Central memory CD8-positive, alpha-beta T cell (primary cell): ENCODE measurements around the gene CIP2A.

Experiments used
- ATAC-seq: fragments of 150-1000 bp; cut with Tn5 transposase; replicated peaks from 2 replicates; pipeline ENCODE4 v1.10.0; 2022; ENCODE audit warnings: mild to moderate bottlenecking, moderate FRiP score, moderate number of reproducible peaks; ENCODE audit not compliant: poor library complexity, severe bottlenecking; ENCODE audit errors: extremely low read depth
- DNase-seq, 2 donors: peaks; one replicate each; pipeline ENCODE4 v3.0.0; 2021; ENCODE audit warnings: low spot score in 2 of 2
- H3K27ac Mint-ChIP-seq: one replicate; pipeline ENCODE4 v1.8.0; 2022; ENCODE audit warnings: low read depth, mild to moderate bottlenecking, moderate library complexity, mixed read lengths
- H3K27me3 Mint-ChIP-seq: one replicate; pipeline ENCODE4 v1.8.0; 2022; ENCODE audit warnings: mixed read lengths
- H3K36me3 Mint-ChIP-seq: one replicate; pipeline ENCODE4 v1.8.0; 2022; ENCODE audit warnings: mild to moderate bottlenecking, moderate library complexity, mixed read lengths; ENCODE audit not compliant: insufficient read depth
- H3K4me1 Mint-ChIP-seq: one replicate; pipeline ENCODE4 v1.8.0; 2022; ENCODE audit warnings: mixed read lengths
- H3K4me3 Mint-ChIP-seq: one replicate; pipeline ENCODE4 v1.8.0; 2022; ENCODE audit warnings: mild to moderate bottlenecking, moderate library complexity, mixed read lengths
- H3K9me3 Mint-ChIP-seq: one replicate; pipeline ENCODE4 v1.8.0; 2022; ENCODE audit warnings: mixed read lengths

Gene CIP2A

DNA sequence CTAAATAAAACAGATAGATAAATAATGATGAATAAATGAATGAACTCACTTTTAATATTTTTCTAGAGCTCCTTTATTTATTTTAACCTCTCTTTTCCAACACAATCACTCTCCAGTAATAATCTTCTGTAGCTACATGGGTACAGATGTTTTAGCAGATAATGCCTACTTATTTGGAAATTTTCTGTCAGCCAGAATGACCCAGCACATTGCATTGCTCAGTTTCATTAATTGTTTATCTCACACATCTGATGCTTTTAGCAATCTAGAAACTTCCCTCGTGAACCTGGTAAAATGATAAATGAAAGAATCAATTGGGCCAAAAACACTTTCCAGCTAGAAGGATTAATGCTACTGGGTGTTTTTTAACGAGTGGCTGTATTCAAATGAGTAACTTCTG lies 64.0 kb downstream of the CIP2A start:
- no peaks in the 10 kb centered on the region for H3K4me1 Mint-ChIP-seq
- peaks cover 30% of the 10 kb centered on the region for H3K27me3 Mint-ChIP-seq
- H3K36me3 Mint-ChIP-seq, result no peaks in the 10 kb centered on the region
- ATAC-seq, result no peak
- no peak for DNase-seq
- no peaks in the 10 kb centered on the region for H3K9me3 Mint-ChIP-seq
- no peak overlapping the region for H3K4me3 Mint-ChIP-seq
- H3K27ac Mint-ChIP-seq, result no peak overlapping the region

DNA sequence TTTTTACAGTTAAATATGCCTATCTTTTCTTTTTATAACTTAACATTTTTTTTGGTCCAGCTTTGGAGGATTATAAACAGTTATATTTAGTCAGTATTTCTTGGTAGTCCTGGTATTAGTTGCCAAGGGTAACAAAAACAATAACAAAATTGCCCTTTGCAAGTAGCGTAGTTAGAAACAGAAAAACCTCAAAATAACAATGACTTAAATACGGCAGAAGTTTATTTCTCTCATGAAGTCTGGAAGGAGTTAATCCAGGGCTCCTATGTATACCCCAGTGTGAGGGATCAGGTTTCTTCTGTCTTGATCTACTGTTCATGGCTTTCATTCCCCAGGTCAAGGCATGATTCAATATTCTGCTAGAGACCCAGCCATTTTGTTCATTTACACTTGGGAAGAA lies 64.7 kb downstream of the CIP2A start:
- H3K27ac Mint-ChIP-seq, result no peak overlapping the region
- H3K4me3 Mint-ChIP-seq, result no peak overlapping the region
- no peaks in the 10 kb centered on the region for H3K36me3 Mint-ChIP-seq
- peaks cover 23% of the 10 kb centered on the region for H3K27me3 Mint-ChIP-seq
- DNase-seq (no peak), ATAC-seq (no peak)
- no peaks in the 10 kb centered on the region for H3K9me3 Mint-ChIP-seq
- H3K4me1 Mint-ChIP-seq, result no peaks in the 10 kb centered on the region

DNA sequence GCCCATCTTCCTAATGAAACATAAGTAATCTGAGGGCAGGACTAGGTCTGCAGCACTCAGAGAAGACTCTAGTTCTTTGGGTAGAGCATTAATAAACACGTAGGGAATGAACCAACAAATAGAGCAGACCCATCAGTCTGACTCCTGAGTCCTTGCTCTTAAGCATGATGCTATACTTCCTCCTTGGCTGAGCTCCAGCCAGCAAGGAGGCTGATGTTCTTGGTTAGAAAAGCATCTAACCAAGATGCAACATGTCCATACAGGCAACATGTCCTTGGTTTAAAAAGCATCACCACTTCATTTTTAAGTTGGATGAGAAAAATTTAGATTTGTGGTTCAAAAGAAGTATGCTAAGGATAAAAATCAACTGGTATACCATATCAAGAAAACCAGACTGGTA lies 70.3 kb downstream of the CIP2A start:
- no peak for ATAC-seq
- Mint-ChIP-seq H3K27ac (no peak overlapping the region), H3K9me3 (no peaks in the 10 kb centered on the region), H3K27me3 (peaks cover 9% of the 10 kb centered on the region), H3K4me3 (no peak overlapping the region), H3K36me3 (no peaks in the 10 kb centered on the region), H3K4me1 (no peaks in the 10 kb centered on the region)
- no peak for DNase-seq

DNA sequence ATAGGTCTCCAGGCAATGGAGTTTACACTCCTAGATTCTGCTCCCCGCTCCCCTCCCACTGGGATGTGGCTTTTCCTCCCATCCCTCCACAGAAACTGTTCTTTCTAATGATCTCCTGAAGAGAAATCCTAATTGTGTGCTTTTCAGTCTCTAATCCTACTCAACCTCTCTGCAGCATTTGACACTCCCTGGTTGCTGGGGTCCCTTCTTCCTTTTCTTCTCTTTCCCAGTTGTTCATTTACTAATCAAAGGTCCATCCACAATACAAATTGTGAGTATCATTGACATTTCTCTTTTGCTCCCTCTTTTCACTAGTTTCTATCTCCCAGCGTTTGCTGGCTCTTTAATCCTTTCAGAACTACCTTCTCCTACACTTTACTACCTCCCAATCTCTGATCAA lies 72.4 kb downstream of the CIP2A start:
- Mint-ChIP-seq H3K36me3 (no peaks in the 10 kb centered on the region), H3K4me3 (no peak overlapping the region), H3K9me3 (no peaks in the 10 kb centered on the region), H3K27ac (no peak overlapping the region), H3K4me1 (no peaks in the 10 kb centered on the region), H3K27me3 (peaks cover 4% of the 10 kb centered on the region)
- ATAC-seq, result no peak
- DNase-seq, result no peak

DNA sequence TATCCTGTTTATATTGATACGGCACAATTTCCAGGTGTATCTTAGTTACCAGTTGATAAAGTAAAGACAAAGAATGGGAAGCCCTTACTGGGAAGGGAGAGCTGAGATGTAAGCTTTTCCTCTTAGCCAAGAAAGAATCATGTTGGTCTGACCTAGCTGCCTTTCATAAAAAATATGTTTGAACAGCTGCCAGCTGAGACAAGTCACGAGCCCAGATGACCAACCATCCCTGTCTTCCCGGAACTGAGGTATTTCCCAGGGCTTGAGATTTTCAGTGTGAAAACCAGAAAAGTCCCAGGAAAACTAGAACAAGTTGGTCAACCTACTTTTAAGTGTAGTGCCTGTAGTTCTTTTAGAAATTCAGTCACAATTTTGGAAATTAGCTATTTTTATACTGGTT lies 75.3 kb downstream of the CIP2A start:
- H3K4me3 Mint-ChIP-seq, result no peak overlapping the region
- H3K27ac Mint-ChIP-seq, result no peak overlapping the region
- no peaks in the 10 kb centered on the region for H3K27me3 Mint-ChIP-seq
- no peaks in the 10 kb centered on the region for H3K36me3 Mint-ChIP-seq
- no peak for ATAC-seq
- H3K4me1 Mint-ChIP-seq, result no peaks in the 10 kb centered on the region
- H3K9me3 Mint-ChIP-seq, result no peaks in the 10 kb centered on the region
- DNase-seq, result no peak

DNA sequence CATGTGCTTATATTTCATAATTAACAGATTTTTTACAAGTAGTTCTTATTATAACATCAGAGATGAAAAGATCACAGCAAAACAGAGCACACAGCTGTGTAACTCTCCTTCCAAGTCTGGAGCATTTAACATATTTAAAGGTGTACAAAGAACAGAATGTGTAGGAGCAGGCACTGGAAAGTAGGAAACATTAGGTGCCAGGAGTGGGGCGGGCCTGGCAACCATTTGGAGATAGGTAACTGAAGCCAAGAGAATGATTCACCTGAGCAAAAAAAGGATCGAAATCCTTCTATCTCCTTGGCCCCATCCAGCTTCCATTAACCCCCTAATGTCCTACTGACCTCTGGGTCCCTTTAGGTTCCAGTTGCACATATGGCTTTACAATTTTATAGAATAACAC lies 76.6 kb downstream of the CIP2A start:
- Mint-ChIP-seq H3K4me1 (no peaks in the 10 kb centered on the region), H3K9me3 (no peaks in the 10 kb centered on the region), H3K4me3 (no peak overlapping the region), H3K27me3 (no peaks in the 10 kb centered on the region), H3K36me3 (no peaks in the 10 kb centered on the region), H3K27ac (no peak overlapping the region)
- no peak for ATAC-seq
- DNase-seq, result no peak

DNA sequence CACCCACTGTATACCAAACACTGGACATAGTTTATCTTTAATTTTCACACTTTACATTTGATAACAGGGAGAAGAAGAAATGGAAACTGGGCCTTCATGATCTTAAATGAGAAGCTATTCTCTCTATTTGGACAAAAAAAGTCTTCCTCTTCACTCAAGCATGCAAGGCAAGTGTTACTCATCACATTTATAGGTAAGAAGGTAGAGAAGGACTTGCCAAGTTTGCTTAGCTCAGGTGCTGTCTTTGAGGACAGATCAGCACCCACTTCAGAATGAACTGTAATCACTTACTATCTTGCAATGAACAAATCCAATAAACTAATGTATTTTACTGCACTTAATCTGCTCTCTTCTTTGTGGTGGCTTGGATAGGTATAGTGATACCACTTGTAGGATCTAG lies 77.7 kb downstream of the CIP2A start:
- DNase-seq (no peak), ATAC-seq (no peak)
- Mint-ChIP-seq H3K9me3 (no peaks in the 10 kb centered on the region), H3K27me3 (no peaks in the 10 kb centered on the region), H3K36me3 (no peaks in the 10 kb centered on the region), H3K4me1 (no peaks in the 10 kb centered on the region), H3K27ac (no peak overlapping the region), H3K4me3 (no peak overlapping the region)

DNA sequence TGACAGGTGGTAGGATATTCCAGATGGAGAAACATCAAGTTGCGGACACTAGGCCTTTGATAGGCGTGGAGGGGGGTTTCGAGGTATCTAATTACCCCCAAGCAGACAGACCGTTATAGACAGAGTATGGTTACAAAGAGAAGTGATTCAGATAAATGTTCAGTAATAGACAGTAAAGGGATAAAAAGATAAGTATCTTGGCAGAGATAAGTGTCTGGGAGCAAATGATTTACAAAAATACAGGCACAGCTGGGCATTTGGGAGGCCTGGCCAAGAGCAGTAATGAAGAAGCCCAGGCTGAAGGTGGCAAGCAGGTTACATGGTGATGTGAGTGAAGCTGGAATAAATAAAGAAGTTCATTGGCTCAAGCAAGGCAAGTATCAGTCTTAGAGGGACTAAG lies 78.2 kb downstream of the CIP2A start:
- no peaks in the 10 kb centered on the region for H3K9me3 Mint-ChIP-seq
- no peaks in the 10 kb centered on the region for H3K27me3 Mint-ChIP-seq
- ATAC-seq, result no peak
- H3K36me3 Mint-ChIP-seq, result no peaks in the 10 kb centered on the region
- H3K27ac Mint-ChIP-seq, result no peak overlapping the region
- DNase-seq, result no peak
- H3K4me1 Mint-ChIP-seq, result no peaks in the 10 kb centered on the region
- no peak overlapping the region for H3K4me3 Mint-ChIP-seq

DNA sequence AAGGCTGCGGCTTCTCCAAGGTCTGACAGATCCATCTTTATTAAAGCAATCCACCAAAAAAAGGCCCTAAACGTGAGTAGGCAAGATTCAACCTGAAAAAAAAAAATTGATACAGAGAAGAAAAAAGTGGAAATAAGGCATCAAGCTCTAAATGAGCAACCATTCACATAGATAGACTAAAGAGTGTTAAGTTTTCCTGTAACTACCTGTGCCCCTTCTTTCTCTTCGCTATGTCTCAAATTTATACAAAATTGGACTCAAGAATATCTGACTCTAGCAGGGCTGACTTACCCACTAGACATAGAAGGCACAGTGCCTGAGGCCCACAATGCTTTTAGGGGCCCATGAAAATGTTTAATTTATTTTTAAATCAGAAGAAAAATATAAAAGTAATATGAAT lies 78.7 kb downstream of the CIP2A start, which contains the start of gene MYH15:
Gene MYH15, minus strand, starts transcription at position 101 of the 400 bp plus-strand sequence. Its CDS starts 66 bp downstream, at position 35.
- H3K27ac Mint-ChIP-seq, result no peak within 1 kb of the TSS
- no peak within 1 kb of the TSS for H3K4me3 Mint-ChIP-seq
- no peaks in the 10 kb centered on the region for H3K4me1 Mint-ChIP-seq
- no peak for DNase-seq
- ATAC-seq, result no peak
- H3K27me3 Mint-ChIP-seq, result no peaks in the 10 kb centered on the region
- H3K9me3 Mint-ChIP-seq, result no peaks in the 10 kb centered on the region
- H3K36me3 Mint-ChIP-seq, result no peaks in the 10 kb centered on the region

DNA sequence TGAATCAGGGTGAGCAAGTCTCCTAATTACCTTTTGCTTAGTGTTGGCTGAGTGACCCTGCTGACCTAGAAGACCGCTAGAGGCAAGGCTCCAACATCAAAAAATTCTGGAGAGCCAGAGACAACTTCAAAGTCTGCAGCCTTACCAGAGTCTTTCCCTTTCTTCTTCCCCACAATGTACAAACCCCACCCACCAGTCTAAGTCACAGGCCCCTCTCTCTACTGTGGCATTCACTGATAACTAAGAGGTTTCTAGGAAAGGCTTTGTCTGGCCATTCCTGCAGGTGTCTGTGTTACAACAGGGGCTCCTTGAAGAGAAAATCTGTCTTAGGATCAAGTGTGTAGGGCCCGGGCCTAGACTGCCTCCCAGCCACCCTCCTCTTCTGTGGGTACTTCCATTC lies 79.4 kb downstream of the CIP2A start:
- no peak for DNase-seq
- Mint-ChIP-seq H3K4me3 (no peak overlapping the region), H3K9me3 (no peaks in the 10 kb centered on the region), H3K4me1 (no peaks in the 10 kb centered on the region), H3K27me3 (no peaks in the 10 kb centered on the region), H3K36me3 (no peaks in the 10 kb centered on the region), H3K27ac (no peak overlapping the region)
- ATAC-seq, result no peak

DNA sequence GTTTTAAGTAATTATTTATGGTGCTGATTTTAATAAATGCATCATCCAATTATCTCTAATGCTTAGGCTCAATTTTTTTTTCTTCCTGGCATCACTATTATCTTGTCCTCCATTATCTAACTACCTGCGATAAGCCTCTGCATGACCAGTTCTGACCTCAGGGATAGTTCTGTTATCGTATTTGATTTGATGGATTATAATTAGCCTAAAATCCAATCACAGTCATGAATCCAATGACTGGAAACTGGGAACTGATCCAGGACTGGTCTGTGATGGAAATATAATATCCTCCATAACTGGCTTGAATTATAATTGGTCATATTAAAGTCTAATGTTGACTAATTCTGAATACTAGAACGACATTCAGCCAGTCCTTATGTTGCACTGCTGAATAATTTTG lies 80.0 kb downstream of the CIP2A start:
- ATAC-seq, result no peak
- no peaks in the 10 kb centered on the region for H3K27me3 Mint-ChIP-seq

DNA sequence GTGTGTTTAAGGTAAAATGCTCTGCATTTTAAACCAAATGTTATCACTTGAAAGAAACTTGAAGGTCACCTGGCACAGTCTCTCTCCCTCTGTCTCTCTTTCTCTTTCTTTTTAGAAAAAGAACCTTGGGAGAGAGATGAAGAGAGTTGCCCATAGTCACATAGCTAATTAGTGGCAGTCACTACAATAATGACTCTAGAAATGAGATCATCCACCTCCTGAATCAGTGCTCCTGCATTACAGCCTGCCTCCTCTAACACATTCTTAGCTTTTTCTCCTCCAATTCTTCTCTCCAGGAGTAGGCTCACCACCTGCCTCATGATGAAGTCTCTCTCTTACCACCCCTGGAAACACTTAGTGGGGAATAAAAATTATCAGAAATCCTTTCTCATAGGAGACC lies 81.3 kb downstream of the CIP2A start:
- Mint-ChIP-seq H3K27ac (no peak overlapping the region), H3K36me3 (no peaks in the 10 kb centered on the region), H3K27me3 (no peaks in the 10 kb centered on the region), H3K9me3 (no peaks in the 10 kb centered on the region), H3K4me3 (no peak overlapping the region), H3K4me1 (no peaks in the 10 kb centered on the region)
- ATAC-seq (no peak), DNase-seq (no peak)

More for the DNA sequence above, 80.0 kb downstream of the CIP2A start:
- Mint-ChIP-seq H3K9me3 (no peaks in the 10 kb centered on the region), H3K4me1 (no peaks in the 10 kb centered on the region), H3K4me3 (no peak overlapping the region), H3K27ac (no peak overlapping the region), H3K36me3 (no peaks in the 10 kb centered on the region)
- DNase-seq, result no peak

DNA sequence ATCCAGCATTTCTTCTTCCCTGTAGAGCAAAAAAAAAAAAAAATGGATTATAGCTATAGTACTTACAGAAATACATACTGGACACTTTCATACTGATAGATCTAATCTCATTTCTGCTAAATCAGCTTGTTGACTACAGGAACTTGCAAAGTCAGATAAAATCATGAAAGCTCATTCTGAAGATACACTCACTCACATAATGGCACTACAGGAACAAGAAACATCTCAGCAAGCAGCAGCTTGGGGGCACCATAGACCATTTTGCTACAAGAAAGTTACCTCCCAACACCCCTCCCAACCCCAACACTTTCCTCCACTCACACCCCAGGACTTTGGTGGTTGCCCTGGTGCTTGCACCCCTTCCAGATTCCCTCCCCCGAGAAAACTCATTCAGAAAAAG lies 83.4 kb downstream of the CIP2A start:
- Mint-ChIP-seq H3K36me3 (no peaks in the 10 kb centered on the region), H3K9me3 (no peaks in the 10 kb centered on the region), H3K27ac (no peak overlapping the region), H3K4me3 (no peak overlapping the region), H3K27me3 (no peaks in the 10 kb centered on the region), H3K4me1 (no peaks in the 10 kb centered on the region)
- DNase-seq (no peak), ATAC-seq (no peak)

DNA sequence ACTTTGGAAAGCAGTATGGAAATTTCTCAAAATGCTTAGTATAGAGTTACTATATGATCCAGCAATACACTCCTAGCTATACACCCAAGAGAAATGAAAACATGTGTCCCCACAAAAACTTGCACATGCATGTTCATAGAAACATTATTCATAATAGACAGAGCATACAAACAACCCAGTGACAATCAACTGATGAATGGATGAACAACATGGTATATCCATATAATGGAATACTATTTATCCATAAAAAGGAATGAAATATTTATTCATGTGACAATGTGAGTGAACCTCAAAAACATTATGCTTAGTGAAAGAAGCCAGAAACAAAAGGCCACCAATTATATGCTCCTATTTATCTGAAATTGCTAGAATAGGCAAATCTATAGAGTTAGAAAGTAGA lies 85.5 kb downstream of the CIP2A start:
- Mint-ChIP-seq H3K4me1 (no peaks in the 10 kb centered on the region), H3K27ac (no peak overlapping the region), H3K4me3 (no peak overlapping the region), H3K9me3 (peaks cover 4% of the 10 kb centered on the region), H3K27me3 (no peaks in the 10 kb centered on the region), H3K36me3 (no peaks in the 10 kb centered on the region)
- DNase-seq (no peak), ATAC-seq (no peak)
